ENCODE data around the gene PXN. TPM values are rescaled to one million over a fixed set of nuclear protein-coding genes. Genes with fewer than 3 reads are reported as not detected.
A peak's percentile ranks its signal among the peaks of the same experiment; 100 is the strongest.
"Not testable (repeated sequence)": the region's sequence is repeated elsewhere in the genome, so short reads cannot be mapped to it uniquely, and the experiment has no call there.

Gene PXN
- total and polyA plus RNA-seq, 10 donors, result 22.3 to 161 (median 114) TPM

- Histone ChIP-seq H3K36me3 (peaks cover 0 to 45% (median 40%) of the 10 kb centered on the region in 6 donors), H3K4me1 (peaks cover 22 to 67% (median 57%) of the 10 kb centered on the region in 6 donors), H3K9me3 (no peaks in the 10 kb centered on the region), H3K27ac (peak overlapping the region; percentile 78 to 96 (median 89)), H3K27me3 (replicated peaks in 1 of 7) (no peaks in the 10 kb centered on the region), H3K4me3 (peak overlapping the region; percentile 82 to 99 (median 96))
- WGBS, 5 donors, result 1 to 6% (median 3%) methylated on average over 16 of the region's 16 CpGs
- TF ChIP-seq CTCF (IDR thresholded peaks at IDR 0.05 in 8 of 11, conservative IDR thresholded peaks at IDR 0.05 in 3 of 11) (no peak), POLR2AphosphoS5 (IDR thresholded peaks at IDR 0.05) (no peak), POLR2A (IDR thresholded peaks at IDR 0.05) (no peak)
- no peak for DNase-seq
- intact Hi-C loops (cut with DNase I; ENCODE audit: low total_unique reads), result no loop called here
Observed at GRCh38 chr12:120200364-120200800, 65.1 kb downstream of the PXN start.

- peaks cover 25 to 73% (median 63%) of the 10 kb centered on the region in 6 donors for H3K4me1 ChIP-seq
- TF ChIP-seq CTCF (IDR thresholded peaks at IDR 0.05 in 8 of 11, conservative IDR thresholded peaks at IDR 0.05 in 3 of 11) (no peak), POLR2A (IDR thresholded peaks at IDR 0.05) (no peak), POLR2AphosphoS5 (IDR thresholded peaks at IDR 0.05) (peak in 1 of 3 donors; percentile 28)
Observed at GRCh38 chr12:120199595-120200306, 65.8 kb downstream of the PXN start.

GRCh38 chr12:120199025-120199424 lies 66.5 kb downstream of the PXN start:
- DNase-seq, result no peak
- peaks cover 0 to 45% (median 40%) of the 10 kb centered on the region in 6 donors for H3K36me3 ChIP-seq
- no peaks in the 10 kb centered on the region for H3K27me3 ChIP-seq (replicated peaks in 1 of 7)
- H3K4me3 ChIP-seq, result peak overlapping the region in 5 of 8 donors; percentile 84 to 99 (median 99)
- H3K27ac ChIP-seq, result peak overlapping the region in 5 of 8 donors; percentile 21 to 96 (median 91)
- intact Hi-C loops (cut with DNase I; ENCODE audit: low total_unique reads), result no loop called here
- H3K4me1 ChIP-seq, result peaks cover 25 to 81% (median 67%) of the 10 kb centered on the region in 6 donors
- no peaks in the 10 kb centered on the region for H3K9me3 ChIP-seq
- TF ChIP-seq POLR2AphosphoS5 (IDR thresholded peaks at IDR 0.05) (no peak), POLR2A (IDR thresholded peaks at IDR 0.05) (no peak)
- WGBS, 5 donors, result 68 to 93% (median 74%) methylated on average over 7 of the region's 7 CpGs

More at GRCh38 chr12:120199595-120200306, 65.8 kb downstream of the PXN start:
- no peak for DNase-seq
- WGBS, 5 donors, result 24 to 31% (median 28%) methylated on average over 12 of the region's 12 CpGs
- Histone ChIP-seq H3K27ac (peak overlapping the region; percentile 78 to 96 (median 89)), H3K36me3 (peaks cover 0 to 45% (median 40%) of the 10 kb centered on the region in 6 donors), H3K9me3 (no peaks in the 10 kb centered on the region), H3K4me3 (peak overlapping the region; percentile 82 to 99 (median 96)), H3K27me3 (replicated peaks in 1 of 7) (no peaks in the 10 kb centered on the region)
- intact Hi-C loops (cut with DNase I; ENCODE audit: low total_unique reads), result no loop called here

DNA sequence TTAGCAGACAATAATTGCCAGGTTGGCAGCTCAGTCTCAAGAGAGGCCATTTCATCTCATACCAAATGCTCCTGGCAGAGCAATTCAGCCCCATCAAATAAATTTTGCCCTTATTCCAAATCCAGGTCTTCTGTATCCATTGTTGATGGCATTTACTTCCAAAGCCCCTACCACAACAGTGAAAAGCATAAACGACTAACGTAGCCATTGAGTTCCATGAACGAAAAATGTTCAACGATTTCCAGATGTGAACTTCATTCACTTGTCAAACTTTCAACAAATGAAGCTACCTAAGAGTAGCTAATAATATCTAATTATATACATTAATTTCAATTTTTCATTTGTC lies 68.0 kb downstream of the PXN start:
- Histone ChIP-seq H3K36me3 (peaks cover 0 to 48% (median 40%) of the 10 kb centered on the region in 6 donors), H3K4me1 (peaks cover 35 to 92% (median 83%) of the 10 kb centered on the region in 6 donors), H3K9me3 (no peaks in the 10 kb centered on the region), H3K27ac (no peak overlapping the region), H3K4me3 (no peak overlapping the region), H3K27me3 (replicated peaks in 1 of 7) (no peaks in the 10 kb centered on the region)
- intact Hi-C loops (cut with DNase I; ENCODE audit: low total_unique reads), result no loop called here
- no peak for TF ChIP-seq POLR2AphosphoS5 (IDR thresholded peaks at IDR 0.05)
- WGBS, 5 donors, result 76 to 92% (median 84%) methylated on average over 4 of the region's 4 CpGs
- no peak for DNase-seq

DNA sequence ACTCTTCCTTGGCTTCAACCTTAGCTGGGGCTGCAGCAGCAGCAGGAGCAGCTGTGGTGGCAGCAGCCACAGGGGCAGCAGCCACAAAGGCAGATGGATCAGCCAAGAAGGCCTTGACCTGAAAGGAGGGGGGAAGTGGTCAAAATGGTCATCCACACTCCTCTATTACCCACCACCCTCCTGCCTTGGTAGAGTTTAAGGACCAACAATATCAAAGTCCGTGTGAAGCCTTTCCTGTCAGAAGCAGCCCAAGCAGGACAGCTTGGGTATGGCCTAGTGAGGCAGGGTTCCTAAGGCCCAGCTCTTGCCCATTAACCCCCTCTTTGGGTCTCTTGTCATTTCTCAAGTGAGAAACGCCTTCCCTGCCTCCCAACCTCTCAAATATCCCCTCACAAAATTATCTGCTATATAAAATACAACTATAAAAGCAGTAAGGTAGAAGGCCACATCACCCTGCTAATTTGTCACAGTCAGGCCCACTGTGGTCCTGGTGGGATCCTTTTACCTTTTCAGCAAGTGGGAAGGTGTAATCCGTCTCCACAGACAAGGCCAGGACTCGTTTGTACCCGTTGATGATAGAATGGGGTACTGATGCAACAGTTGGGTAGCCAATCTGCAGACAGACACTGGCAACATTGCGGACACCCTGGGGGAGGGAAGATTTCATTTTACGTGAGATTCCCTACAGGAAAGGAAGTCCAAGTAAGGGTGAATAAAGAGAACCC lies 68.6 kb downstream of the PXN start:
- DNase-seq; H3K9me3 ChIP-seq; H3K27ac ChIP-seq; H3K4me3 ChIP-seq; H3K27me3 ChIP-seq (replicated peaks in 1 of 7); intact Hi-C loops (cut with DNase I; ENCODE audit: low total_unique reads): not testable (repeated sequence)
- WGBS, 5 donors, result 64 to 71% (median 70%) methylated on average over 7 of the region's 7 CpGs
- Histone ChIP-seq H3K4me1 (peaks cover 35 to 92% (median 81%) of the 10 kb centered on the region in 6 donors), H3K36me3 (peaks cover 0 to 54% (median 40%) of the 10 kb centered on the region in 6 donors)
- peak in 2 of 3 donors; percentile 6 to 28 for TF ChIP-seq POLR2AphosphoS5 (IDR thresholded peaks at IDR 0.05)
